Erythroblast (primary cell): ENCODE results near the gene ADAMTSL1.

ENCODE experiments used
- DNase-seq, 2 experiments: peaks; one replicate each; lab custom pipeline; 2025; lab: John Stamatoyannopoulos, UW
- GATA1 ChIP-seq: IDR thresholded peaks from 2 replicates; pipeline ENCODE4 v1.6.1; 2011; ENCODE audit warnings: low read depth, mild to moderate bottlenecking, control low read depth, low read length, moderate library complexity
- POLR2A ChIP-seq: IDR thresholded peaks from 2 replicates; pipeline ENCODE4 v1.6.1; 2011; ENCODE audit warnings: mild to moderate bottlenecking, low read length

ADAMTSL1 gene

DNA sequence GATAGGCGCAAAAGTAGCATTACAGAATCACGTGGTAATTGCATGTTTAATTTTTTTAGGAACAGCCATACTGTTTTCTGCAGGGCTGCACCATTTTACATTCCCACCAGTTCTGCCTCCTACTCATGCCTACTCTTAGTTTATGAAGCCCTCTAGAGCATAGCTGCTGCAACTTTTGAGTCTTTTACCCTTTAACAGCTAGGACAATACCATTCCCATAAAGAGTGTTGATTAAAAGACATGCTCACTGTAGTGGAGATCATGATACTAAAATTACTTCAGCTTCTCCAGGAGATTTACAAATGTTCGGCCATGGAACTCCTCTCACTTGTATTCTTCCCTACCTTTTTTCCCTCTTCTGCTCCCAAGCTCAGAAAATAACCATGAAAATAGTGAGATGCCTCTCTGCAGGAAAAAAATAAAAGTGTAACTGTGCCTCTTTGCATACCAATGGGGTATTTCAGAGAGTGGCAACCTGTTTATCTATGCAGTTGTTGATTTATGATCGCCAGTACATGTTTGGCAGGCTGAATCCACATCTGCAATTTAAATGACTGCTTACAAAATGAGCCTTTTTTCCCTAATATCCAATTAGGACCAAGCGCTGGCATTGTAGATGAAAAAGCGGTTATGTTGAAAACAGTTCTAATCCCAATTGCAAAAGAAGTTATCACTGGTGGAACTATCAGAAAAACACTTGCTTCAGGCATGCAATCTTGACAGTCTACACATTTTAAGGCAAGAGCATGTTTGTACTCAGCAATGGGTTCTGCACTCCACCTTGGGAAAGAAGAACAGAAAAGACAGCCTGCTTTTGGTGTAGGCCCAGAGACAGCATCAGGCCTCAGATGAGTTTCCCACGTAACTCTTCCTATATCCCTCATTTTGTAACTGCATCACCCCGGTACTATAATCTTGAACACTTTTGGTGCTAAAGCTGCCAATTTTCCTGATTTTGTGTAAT, 131.1 kb downstream of the ADAMTSL1 start:
- TF ChIP-seq GATA1 = no peak
- no peak for TF ChIP-seq POLR2A
- no peak for DNase-seq

DNA sequence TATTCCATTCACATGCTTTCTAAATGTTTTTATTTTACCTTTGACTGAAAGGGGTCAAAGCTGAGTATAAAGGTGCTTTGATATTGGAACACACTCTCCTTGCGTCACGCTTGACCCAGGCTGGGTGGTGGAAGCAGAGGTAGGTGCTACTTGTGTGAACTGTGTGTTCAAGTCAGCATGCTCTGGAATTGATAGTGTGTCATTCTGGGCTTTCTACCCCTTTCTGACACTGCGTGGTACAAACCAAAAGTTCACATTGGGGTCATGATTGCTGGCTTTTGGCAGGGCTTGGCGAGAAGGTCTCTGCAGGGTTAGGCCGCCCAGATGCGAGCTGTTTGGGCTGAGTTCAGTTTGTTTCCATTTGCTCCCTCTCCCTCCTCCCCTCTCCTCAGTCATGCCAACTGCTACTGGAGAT, 131.8 kb downstream of the ADAMTSL1 start:
- no peak for DNase-seq
- TF ChIP-seq GATA1 = no peak

DNA sequence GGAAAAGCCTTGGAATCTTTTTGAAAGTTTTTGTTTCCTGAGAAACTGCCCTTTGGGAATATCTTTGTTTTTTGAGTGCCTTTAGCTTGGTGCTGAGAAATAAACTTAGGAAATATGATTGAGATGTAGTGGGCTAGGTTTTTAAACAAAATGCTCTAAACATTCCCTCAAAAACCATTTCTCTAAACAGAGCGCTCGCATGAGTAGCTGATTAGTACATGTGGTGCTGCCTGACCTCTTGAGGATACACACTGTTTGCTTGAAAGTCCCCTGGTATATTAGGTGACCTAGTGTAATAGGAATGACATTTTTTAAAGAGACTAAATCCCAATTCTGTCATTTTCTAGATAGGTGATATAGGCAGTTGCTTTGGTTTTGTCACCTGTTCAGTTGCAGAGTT, 132.3 kb downstream of the ADAMTSL1 start:
- TF ChIP-seq POLR2A = no peak
- TF ChIP-seq GATA1 = no peak
- DNase-seq = no peak

DNA sequence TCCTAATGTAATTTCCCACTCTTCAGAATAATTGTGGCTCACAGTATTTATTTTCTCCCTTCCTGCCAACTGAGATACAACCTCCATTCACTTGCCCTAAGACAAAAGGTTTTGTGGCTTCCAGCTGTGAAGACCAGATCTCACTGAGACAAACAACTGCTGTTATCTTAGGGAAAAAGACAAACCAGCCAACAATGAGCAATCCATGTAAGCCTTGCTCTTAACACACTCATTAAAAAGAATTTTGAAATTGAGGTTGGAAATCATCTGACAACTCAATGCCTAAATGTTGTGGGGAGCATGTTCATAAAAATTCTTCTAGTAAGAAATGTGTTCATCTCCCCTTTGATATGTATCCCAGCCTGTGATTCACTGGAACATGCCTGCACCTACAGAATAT, 132.9 kb downstream of the ADAMTSL1 start:
- TF ChIP-seq POLR2A (no peak), GATA1 (no peak)
- no peak for DNase-seq

DNA sequence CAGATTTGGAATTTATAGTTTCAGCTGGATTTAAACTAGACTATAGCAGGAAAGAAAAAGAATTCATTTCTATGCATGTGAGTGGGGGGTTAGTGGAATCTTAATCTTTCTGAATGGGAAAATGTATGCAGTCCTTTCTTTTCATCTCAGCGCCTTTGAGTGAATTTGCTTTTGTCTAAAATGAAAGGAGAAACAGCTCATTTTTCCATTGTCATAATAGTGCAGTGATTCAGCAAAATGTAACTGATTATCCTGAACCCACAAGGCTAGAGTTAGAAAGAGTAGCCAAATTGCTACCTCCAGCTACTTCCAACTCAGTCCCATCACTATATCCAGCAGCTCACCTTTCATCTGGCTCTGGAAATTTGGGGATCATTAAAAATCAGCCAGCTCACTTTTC, 134.4 kb downstream of the ADAMTSL1 start:
- no peak for TF ChIP-seq GATA1
- no peak for TF ChIP-seq POLR2A

DNA sequence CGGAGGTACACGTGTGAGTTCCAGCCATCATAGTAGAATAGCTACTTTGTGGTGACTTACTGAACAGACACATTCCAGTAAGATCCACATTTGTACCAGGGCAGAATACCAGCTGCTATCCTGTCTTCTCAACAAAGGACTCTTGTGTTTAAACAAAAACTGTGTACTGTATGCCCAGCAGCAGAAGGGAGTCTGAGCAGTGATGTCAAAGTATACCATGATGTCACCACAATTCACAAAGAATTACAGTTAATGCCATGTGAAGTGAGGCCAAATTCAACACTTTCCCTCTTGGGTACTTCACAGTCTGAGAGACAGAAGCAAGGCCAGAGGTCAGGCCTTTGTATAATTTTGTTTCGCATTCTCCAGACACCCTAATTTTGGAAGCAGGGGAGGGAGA, 137.0 kb downstream of the ADAMTSL1 start:
- DNase-seq = no peak
- TF ChIP-seq POLR2A (no peak), GATA1 (no peak)

More for the DNA sequence above, 134.4 kb downstream of the ADAMTSL1 start:
- no peak for DNase-seq

DNA sequence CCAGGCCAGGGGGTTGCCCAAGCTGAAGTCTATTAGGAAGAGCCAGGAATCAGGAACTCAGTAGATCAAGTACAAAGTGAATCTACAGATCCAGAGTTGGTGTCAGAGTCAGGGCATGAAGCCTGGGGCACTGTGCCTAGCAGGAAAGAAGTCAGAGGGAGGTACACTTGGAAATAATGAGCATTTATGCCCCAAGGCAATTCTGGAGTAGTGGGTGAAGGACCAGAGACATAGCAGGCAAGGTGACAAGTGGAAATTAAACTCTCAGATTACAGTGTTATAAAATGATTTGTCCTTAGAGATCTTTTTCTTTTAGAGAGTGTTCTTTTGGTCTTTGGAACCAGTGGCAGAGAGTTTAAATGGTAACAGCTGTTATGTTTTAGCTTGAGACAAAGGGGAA, 138.0 kb downstream of the ADAMTSL1 start:
- no peak for DNase-seq

DNA sequence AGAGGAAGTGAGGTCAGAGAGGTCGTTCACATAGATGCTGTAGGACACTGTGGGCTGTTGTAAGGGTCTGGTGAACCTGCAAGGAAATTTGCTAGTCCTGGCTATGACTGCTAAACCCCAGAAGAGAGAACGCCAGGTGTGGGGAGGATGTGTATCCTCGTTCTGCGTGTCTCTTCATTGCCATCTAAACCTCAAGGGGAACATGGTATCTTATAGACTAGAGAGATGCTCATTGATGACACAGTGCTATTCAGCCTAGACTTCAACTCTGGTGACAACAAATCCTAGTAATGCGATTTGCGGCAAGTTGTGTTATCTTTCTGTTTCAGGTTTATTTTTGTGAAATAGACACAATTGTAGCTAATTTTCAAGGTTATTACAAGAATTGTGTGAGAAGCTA, 140.2 kb downstream of the ADAMTSL1 start:
- no peak for DNase-seq
- TF ChIP-seq GATA1 (no peak), POLR2A (no peak)

More for the DNA sequence above, 138.0 kb downstream of the ADAMTSL1 start:
- TF ChIP-seq POLR2A = no peak
- TF ChIP-seq GATA1 = no peak

DNA sequence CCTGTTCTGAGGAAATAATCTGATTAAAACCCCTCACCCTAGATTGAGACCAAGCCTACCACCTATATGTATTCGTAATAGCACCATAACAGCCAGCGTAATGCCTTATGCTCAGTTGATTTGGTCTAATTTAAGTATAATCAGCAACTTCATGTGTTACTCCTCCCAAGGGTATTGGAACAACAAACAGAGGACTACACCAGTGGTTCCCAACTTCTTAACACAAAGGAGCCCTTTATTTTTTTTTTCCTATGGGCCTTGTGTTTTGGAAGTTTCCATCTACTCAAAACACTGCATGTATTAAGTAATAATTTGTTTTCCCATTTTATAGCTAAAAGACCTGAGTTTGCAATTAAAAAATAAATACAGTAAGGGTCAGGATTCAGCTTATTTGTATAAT, 140.7 kb downstream of the ADAMTSL1 start:
- no peak for TF ChIP-seq POLR2A
- no peak for TF ChIP-seq GATA1
- DNase-seq = no peak

DNA sequence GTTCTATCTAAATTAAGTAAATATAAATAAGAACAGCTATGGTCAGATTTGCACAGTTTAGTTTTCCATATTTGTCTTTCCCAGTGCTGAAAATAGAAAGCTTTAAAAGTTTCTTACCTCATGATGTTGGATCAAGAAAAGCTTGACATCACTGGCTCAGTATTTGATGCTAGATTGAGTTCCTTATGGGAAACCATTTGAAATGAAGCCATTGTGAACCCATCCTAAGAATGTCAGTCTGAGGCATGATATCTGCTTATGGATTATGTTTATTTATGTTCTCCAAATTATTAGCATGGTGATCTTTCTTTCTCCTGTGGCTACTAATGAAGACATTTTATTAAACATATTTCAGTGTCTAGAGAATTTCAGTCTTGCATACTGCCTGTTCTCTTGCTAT, 143.0 kb downstream of the ADAMTSL1 start:
- DNase-seq = no peak
- TF ChIP-seq GATA1 = no peak
- no peak for TF ChIP-seq POLR2A

DNA sequence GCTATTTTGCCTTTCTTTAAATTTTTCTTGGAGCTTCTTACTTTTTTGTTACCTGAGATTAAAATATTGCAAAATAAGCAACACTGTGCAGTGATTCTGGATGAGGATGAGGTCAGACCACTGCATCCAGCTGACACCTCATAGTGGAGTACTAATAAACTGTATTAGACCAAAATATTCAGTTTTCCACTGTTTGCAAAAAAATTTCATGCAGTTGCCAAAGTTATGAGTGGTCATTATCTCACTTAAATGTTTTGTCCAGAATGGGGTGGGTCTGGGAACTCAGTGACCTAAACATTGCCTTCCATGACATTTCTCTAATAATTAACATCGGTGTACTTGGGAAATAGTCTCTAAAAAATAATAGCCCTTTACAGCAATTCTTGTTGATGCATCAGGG, 143.8 kb downstream of the ADAMTSL1 start:
- no peak for DNase-seq
- no peak for TF ChIP-seq GATA1
- no peak for TF ChIP-seq POLR2A

DNA sequence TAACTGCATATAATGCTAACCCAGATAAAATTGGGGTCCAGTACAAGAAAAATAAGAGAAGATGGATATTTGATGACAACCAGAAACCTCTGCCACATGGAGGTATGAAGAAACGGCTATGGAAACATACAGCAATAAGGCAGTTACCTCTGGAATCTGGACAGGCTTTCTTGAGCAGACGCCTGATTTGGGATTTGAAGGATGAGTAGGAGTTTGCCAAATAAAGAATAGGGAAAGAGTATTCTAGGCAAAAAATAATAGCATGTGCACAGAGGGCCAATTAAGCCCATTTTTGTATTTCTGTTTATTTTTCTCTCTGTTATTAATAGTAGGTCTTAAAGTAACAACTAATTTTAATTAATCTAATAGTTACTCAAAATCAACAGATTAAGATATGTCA, 144.9 kb downstream of the ADAMTSL1 start:
- no peak for TF ChIP-seq GATA1
- no peak for DNase-seq

DNA sequence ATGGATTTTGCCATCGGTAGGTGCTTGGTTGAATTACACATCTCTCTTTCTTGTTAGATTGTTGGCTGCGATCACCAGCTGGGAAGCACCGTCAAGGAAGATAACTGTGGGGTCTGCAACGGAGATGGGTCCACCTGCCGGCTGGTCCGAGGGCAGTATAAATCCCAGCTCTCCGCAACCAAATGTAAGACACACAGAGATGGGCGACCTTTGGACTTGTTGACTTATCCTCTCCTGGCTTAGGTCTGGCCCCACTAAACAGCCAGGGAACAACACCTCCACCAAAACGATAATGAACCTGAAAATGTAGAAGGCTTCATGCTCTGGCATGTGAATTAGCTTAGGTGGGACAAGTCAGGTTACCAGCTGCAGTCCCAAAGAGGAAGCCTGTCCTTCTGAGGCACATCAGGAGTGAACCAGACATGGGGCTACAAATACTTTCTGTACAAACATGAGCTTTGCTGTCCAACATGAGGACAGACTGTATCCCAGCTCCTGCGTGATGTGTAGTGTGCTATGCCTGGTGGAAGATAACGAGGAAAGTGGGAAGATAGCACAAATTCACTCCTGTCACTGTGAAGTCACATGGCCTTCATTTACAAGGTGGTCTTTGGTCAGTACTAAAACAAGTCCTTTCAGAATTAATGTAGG, 148.4 kb downstream of the ADAMTSL1 start:
- TF ChIP-seq POLR2A (no peak), GATA1 (no peak)
- DNase-seq = no peak
